ENCODE data around the gene AGAP1. TPM values are rescaled to one million over a fixed set of nuclear protein-coding genes. Genes with fewer than 3 reads are reported as not detected.

AGAP1 gene
- total RNA-seq, 4 donors from 2014 or later, result 7.2 to 19.6 (median 15.2) TPM

- Histone ChIP-seq H3K4me1 (peaks cover 0 to 63% (median 13%) of the 10 kb centered on the region in 3 donors), H3K36me3 (no peaks in the 10 kb centered on the region), H3K27me3 (no peaks in the 10 kb centered on the region), H3K9me3 (no peaks in the 10 kb centered on the region), H3K4me3 (no peak overlapping the region), H3K27ac (no peak overlapping the region)
- TF ChIP-seq, protein P1, sequence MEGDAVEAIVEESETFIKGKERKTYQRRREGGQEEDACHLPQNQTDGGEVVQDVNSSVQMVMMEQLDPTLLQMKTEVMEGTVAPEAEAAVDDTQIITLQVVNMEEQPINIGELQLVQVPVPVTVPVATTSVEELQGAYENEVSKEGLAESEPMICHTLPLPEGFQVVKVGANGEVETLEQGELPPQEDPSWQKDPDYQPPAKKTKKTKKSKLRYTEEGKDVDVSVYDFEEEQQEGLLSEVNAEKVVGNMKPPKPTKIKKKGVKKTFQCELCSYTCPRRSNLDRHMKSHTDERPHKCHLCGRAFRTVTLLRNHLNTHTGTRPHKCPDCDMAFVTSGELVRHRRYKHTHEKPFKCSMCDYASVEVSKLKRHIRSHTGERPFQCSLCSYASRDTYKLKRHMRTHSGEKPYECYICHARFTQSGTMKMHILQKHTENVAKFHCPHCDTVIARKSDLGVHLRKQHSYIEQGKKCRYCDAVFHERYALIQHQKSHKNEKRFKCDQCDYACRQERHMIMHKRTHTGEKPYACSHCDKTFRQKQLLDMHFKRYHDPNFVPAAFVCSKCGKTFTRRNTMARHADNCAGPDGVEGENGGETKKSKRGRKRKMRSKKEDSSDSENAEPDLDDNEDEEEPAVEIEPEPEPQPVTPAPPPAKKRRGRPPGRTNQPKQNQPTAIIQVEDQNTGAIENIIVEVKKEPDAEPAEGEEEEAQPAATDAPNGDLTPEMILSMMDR (IDR thresholded peaks at IDR 0.05), result no peak
- no peak for TF ChIP-seq POLR2A (IDR thresholded peaks at IDR 0.05)
- DNase-seq, result no peak
- intact Hi-C loops (cut with DNase I), result no loop called here
- WGBS, 2 donors, result 88 to 91% methylated on average over 7 of the region's 7 CpGs
These were observed 45.9 kb downstream of the AGAP1 start for GRCh38 chr2:235539773-235540172.

- Histone ChIP-seq H3K36me3 (no peaks in the 10 kb centered on the region), H3K27ac (no peak overlapping the region), H3K4me1 (peaks cover 0 to 62% (median 9%) of the 10 kb centered on the region in 3 donors), H3K27me3 (no peaks in the 10 kb centered on the region), H3K4me3 (no peak overlapping the region), H3K9me3 (no peaks in the 10 kb centered on the region)
- WGBS, 2 donors, result 43 to 48% methylated on average over 5 of the region's 5 CpGs
- intact Hi-C loops (cut with DNase I), result no loop called here
- TF ChIP-seq POLR2A (IDR thresholded peaks at IDR 0.05), result no peak
- TF ChIP-seq, protein P1 (IDR thresholded peaks at IDR 0.05), result no peak
- DNase-seq, result no peak
These were observed 47.2 kb downstream of the AGAP1 start for GRCh38 chr2:235541016-235541415.

- TF ChIP-seq POLR2A (IDR thresholded peaks at IDR 0.05), result no peak
These were observed 48.2 kb downstream of the AGAP1 start for GRCh38 chr2:235541838-235542549.

DNA sequence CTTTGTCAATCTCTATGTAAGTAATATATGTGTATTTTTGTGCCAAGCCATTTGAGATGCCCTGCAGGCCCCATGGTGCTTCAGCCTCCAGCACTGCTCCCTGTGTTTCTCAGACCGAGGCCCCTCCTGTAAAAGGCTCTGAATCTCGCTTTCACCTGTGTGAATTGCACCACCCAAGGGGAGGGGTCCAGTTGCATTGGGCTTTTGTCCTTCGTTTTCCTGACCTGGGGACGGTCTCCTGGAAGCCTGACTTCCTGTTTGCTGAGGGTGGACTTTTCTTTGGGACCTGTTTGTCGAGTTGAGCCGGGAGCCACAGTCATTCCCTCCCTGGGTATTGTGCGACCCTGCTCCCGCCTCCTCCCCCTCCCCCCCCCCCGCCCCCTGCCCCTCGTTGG, 48.9 kb downstream of the AGAP1 start:
- no peak for DNase-seq
- peaks cover 0 to 57% (median 9%) of the 10 kb centered on the region in 3 donors for H3K4me1 ChIP-seq
- 30 to 49% methylated on average over 4 to 7 of the region's 10 CpGs for WGBS, 2 donors
- no peak for TF ChIP-seq POLR2A (IDR thresholded peaks at IDR 0.05)
- TF ChIP-seq, protein P1 (IDR thresholded peaks at IDR 0.05), result no peak
- no peak overlapping the region for H3K27ac ChIP-seq
- H3K36me3 ChIP-seq, result no peaks in the 10 kb centered on the region
- intact Hi-C loops (cut with DNase I), result no loop called here
- no peaks in the 10 kb centered on the region for H3K27me3 ChIP-seq
- H3K4me3 ChIP-seq, result no peak overlapping the region
- H3K9me3 ChIP-seq, result no peaks in the 10 kb centered on the region

More at GRCh38 chr2:235541838-235542549, 48.2 kb downstream of the AGAP1 start:
- Histone ChIP-seq H3K9me3 (no peaks in the 10 kb centered on the region), H3K4me3 (no peak overlapping the region), H3K27me3 (no peaks in the 10 kb centered on the region), H3K27ac (no peak overlapping the region), H3K4me1 (peaks cover 0 to 62% (median 9%) of the 10 kb centered on the region in 3 donors), H3K36me3 (no peaks in the 10 kb centered on the region)
- DNase-seq, result no peak
- WGBS, 2 donors, result 84 to 89% methylated on average over 7 to 10 of the region's 11 CpGs
- intact Hi-C loops (cut with DNase I), result no loop called here

GRCh38 chr2:235543128-235543750, 49.4 kb downstream of the AGAP1 start:
- Histone ChIP-seq H3K4me3 (no peak overlapping the region), H3K4me1 (peaks cover 0 to 56% (median 9%) of the 10 kb centered on the region in 3 donors), H3K9me3 (no peaks in the 10 kb centered on the region), H3K36me3 (no peaks in the 10 kb centered on the region), H3K27me3 (no peaks in the 10 kb centered on the region), H3K27ac (no peak overlapping the region)
- no peak for DNase-seq
- no peak for TF ChIP-seq POLR2A (IDR thresholded peaks at IDR 0.05)
- TF ChIP-seq, protein P1 (IDR thresholded peaks at IDR 0.05), result no peak
- 43 to 56% methylated on average over 3 to 11 of the region's 13 CpGs for WGBS, 2 donors
- intact Hi-C loops (cut with DNase I), result no loop called here
